Activated CD4-positive, CD25-positive, alpha-beta regulatory T cell treated with anti-CD3 and anti-CD28 coated beads, Interleukin-2, amount 50 U/mL, for 24 hours (primary cell): ENCODE data around the gene CCDC184.
"Not testable (repeated sequence)": the region's sequence is repeated elsewhere in the genome, so short reads cannot be mapped to it uniquely, and the experiment has no call there.

Experiments used
- ATAC-seq, 2 donors: fragments of 150-1000 bp; cut with Tn5 transposase; one replicate each; pipeline ENCODE4 v1.10.0; 2021; ENCODE audit warnings: mild to moderate bottlenecking in 1 of 2, moderate library complexity in 1 of 2

Gene CCDC184

DNA sequence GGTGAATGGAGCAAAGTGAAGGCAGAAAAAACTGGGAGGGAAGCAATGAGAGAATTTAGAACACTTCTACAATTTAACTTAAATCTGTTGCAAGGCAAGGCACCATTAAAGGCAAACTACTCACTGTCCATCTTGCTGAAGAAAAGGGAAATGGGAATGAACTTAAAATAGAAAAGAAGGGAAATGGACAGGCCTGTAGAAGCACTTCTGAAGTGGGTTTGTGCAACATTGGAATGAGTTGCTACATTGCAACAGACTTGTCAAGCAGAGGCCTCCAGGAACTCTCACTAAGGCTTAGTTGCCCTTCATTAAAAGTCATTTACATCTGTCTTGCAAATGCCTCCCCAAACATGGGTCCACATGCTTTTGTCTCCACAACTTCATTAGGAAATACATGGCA, 33.3 kb downstream of the CCDC184 start:
- ATAC-seq: no peak

DNA sequence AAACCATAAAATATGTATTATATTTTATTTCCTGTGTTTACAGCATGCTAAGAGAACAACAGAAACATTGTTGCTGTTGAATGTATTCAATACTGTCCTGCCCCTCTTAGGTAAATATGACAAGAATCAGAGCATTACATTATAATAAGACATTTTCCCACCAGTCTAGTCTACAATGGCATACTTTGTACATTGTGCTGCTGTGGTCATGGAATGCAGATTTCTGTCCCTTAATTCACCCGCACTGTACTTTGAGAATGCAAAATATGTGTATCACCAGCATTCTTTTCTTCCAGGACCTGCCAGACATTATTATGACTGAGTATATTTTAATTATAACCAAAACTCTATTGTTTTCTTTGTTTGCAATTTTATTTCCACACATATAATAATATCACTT, 36.2 kb downstream of the CCDC184 start:
- ATAC-seq: no peak

DNA sequence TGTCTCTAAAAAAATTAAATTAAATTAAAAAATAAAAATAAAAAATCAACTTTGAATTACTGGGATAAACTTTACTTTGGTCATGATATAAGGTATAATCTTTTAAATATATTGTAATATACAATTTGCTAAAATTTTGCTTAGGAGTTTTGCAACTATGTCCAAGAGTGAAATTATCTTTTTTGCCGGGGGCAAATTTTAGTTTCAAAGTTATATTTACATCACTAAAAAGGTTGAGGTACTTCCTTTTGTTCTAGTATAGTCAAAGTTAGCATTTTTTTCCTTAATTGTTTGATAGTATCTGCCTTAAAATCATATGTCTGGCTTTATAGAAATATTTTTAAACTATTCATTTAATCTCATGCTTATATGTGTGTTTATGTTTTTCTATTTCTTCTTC, 37.3 kb downstream of the CCDC184 start:
- no peak for ATAC-seq

DNA sequence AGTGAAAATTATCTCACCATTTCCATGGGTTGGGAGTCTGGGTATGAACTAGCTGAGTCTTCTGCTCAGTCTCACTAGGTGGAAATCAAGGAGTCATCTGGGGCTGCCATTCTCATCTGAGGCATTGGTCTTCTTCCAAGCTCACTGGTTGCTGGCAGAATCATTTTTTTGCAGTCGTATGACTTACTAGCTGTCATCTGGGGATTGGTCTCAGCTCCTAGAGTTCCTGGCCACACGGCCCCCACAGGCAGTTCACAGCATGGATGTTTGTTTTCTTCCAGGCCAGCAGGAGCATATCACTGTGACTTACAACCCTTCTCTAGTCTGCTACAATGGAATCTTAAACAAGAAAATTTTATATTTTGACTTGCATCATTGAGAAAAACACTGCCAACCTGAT, 38.2 kb downstream of the CCDC184 start:
- ATAC-seq: no peak

DNA sequence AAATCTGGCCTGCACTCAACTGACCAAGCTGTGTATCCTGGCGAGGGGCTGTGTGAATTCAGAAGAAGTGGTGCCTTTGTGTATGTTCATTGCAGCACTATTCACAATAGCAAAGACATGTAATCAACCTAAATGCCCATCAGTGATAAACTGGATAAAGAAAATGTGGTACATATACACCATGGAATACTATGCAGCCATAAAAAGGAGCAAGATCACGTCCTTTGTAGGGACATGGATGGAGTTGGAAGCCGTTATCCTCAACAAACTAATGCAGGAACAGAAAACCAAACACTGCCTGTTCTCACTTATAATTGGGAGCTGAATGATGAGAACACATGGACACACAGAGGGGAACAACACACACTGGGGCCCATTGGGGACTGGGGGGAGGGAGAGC, 41.1 kb downstream of the CCDC184 start:
- not testable (repeated sequence) for ATAC-seq

DNA sequence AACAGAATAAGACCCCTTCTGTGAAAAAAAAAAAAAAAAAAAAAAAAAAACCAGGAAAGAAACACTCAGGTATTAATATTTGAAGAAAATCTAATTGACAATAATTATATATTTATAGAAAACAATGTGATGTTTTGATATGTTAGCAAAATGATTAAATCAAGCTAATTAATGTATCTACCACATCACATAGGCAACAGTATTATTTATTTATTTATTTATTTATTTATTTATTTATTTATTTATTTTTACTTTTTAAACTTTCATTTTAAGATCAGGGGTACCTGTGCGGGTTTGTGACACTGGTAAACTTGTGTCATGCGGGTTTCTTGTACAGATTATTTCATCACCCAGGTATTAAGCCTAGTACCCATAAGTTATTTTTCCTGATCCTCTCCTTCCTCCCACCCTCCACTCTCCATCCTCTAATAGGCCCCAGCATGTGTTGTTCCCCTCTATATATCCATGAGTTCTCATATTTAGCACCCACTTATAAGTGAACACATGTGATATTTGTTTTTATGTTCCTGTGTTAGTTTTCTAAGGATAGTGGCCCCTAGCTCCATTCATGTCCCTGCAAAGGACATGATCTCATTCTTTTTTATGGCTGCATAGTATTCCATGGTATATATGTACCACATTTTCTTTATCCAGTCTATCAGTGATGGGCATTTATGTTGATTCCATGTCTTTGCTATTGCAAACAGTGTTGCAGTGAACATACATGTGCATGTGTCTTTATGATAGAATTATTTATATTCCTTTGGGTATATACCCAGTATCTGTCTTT, 47.9 kb downstream of the CCDC184 start:
- not testable (repeated sequence) for ATAC-seq
